ENCODE data around the gene LRWD1. TPM values are rescaled to one million over a fixed set of nuclear protein-coding genes. Genes with fewer than 3 reads are reported as not detected.
"Not testable (repeated sequence)": the region's sequence is repeated elsewhere in the genome, so short reads cannot be mapped to it uniquely, and the experiment has no call there.

LRWD1 gene
- total and polyA plus RNA-seq, 7 donors: 7.2 to 19.4 (median 13.4) TPM

GRCh38 chr7:102478314-102479208 lies 13.8 kb downstream of the LRWD1 start, which contains the start of gene POLR2J:
TSS of gene POLR2J (minus strand) at chr7:102478922. CDS start at chr7:102478860, 62 bp downstream.
- WGBS, 2 donors: 0 to 1% methylated on average over 58 to 59 of the region's 72 CpGs
- Histone ChIP-seq H3K4me3 (peak within 1 kb of the TSS; percentile 43 to 57 (median 53)), H3K27ac (peak within 1 kb of the TSS in 3 of 4 donors; percentile 61 to 80 (median 70))
- H3K4me1 ChIP-seq; H3K36me3 ChIP-seq; intact Hi-C loops (cut with DNase I); H3K9me3 ChIP-seq; H3K27me3 ChIP-seq: not testable (repeated sequence)
- peak in 2 of 4 experiments; percentile 24 to 33 for TF ChIP-seq CTCF (IDR thresholded peaks at IDR 0.05)
- peak in 2 of 4 donors; percentile 33 to 80 for TF ChIP-seq POLR2AphosphoS5 (IDR thresholded peaks at IDR 0.05)
- peak; percentile 96 for DNase-seq

GRCh38 chr7:102479209-102479584 lies 14.4 kb downstream of the LRWD1 start:
- H3K27me3 ChIP-seq; H3K4me1 ChIP-seq; intact Hi-C loops (cut with DNase I); DNase-seq; H3K27ac ChIP-seq; H3K36me3 ChIP-seq; H3K4me3 ChIP-seq; H3K9me3 ChIP-seq: not testable (repeated sequence)
- WGBS, 2 donors: 0% methylated on average over 2 of the region's 10 CpGs

GRCh38 chr7:102479982-102480637 lies 15.3 kb downstream of the LRWD1 start:
- H3K9me3 ChIP-seq; H3K4me1 ChIP-seq; H3K4me3 ChIP-seq; H3K27ac ChIP-seq; intact Hi-C loops (cut with DNase I); H3K27me3 ChIP-seq; H3K36me3 ChIP-seq: not testable (repeated sequence)
- peak in 2 of 4 experiments; percentile 37 to 59 for TF ChIP-seq CTCF (IDR thresholded peaks at IDR 0.05)
- peak; percentile 61 for DNase-seq
- 3 to 9% methylated on average over 8 of the region's 11 CpGs for WGBS, 2 donors

- no CpG with 5 or more reads among the region's 10 CpGs for WGBS, 2 donors
- intact Hi-C loops (cut with DNase I): not testable (repeated sequence)
- peak; percentile 27 for DNase-seq
Observed at GRCh38 chr7:102481962-102482361, 17.2 kb downstream of the LRWD1 start.

GRCh38 chr7:102484317-102484716 lies 19.5 kb downstream of the LRWD1 start:
- intact Hi-C loops (cut with DNase I); H3K27ac ChIP-seq; DNase-seq; H3K4me3 ChIP-seq; H3K4me1 ChIP-seq; H3K9me3 ChIP-seq; H3K27me3 ChIP-seq; H3K36me3 ChIP-seq: not testable (repeated sequence)
- WGBS, 2 donors: no CpG with 5 or more reads among the region's 5 CpGs

More at GRCh38 chr7:102481962-102482361, 17.2 kb downstream of the LRWD1 start:
- H3K27me3 ChIP-seq, H3K27ac ChIP-seq, H3K9me3 ChIP-seq, H3K4me3 ChIP-seq, H3K36me3 ChIP-seq, H3K4me1 ChIP-seq: not testable (repeated sequence)

GRCh38 chr7:102490529-102491075 lies 25.8 kb downstream of the LRWD1 start:
- H3K4me1 ChIP-seq; H3K27ac ChIP-seq; intact Hi-C loops (cut with DNase I); H3K9me3 ChIP-seq; H3K36me3 ChIP-seq; H3K4me3 ChIP-seq; H3K27me3 ChIP-seq: not testable (repeated sequence)
- peak; percentile 33 for DNase-seq
- WGBS, 2 donors: 10 to 72% methylated on average over 3 of the region's 12 CpGs

- no CpG with 5 or more reads among the region's 33 CpGs for WGBS, 2 donors
- H3K27ac ChIP-seq; H3K9me3 ChIP-seq; H3K4me3 ChIP-seq; H3K36me3 ChIP-seq; H3K27me3 ChIP-seq; intact Hi-C loops (cut with DNase I); H3K4me1 ChIP-seq: not testable (repeated sequence)
- DNase-seq: peak; percentile 39
Observed at GRCh38 chr7:102493220-102493935, 28.6 kb downstream of the LRWD1 start.

- H3K36me3 ChIP-seq; H3K4me3 ChIP-seq; intact Hi-C loops (cut with DNase I); H3K9me3 ChIP-seq; DNase-seq; H3K27me3 ChIP-seq; H3K4me1 ChIP-seq; H3K27ac ChIP-seq: not testable (repeated sequence)
- WGBS, 2 donors: 15 to 23% methylated on average over 8 of the region's 15 CpGs
Observed at GRCh38 chr7:102494026-102494425, 29.2 kb downstream of the LRWD1 start.

GRCh38 chr7:102494473-102495149 lies 29.8 kb downstream of the LRWD1 start:
- WGBS, 2 donors: no CpG with 5 or more reads among the region's 67 CpGs
- H3K4me1 ChIP-seq; H3K27me3 ChIP-seq; H3K27ac ChIP-seq; H3K4me3 ChIP-seq; H3K36me3 ChIP-seq; intact Hi-C loops (cut with DNase I); DNase-seq; H3K9me3 ChIP-seq: not testable (repeated sequence)

All from sigmoid colon (tissue), 7 donors.